Ascending aorta (tissue), 1 donor: ENCODE results near the gene LONP1. TPM values are rescaled to one million over a fixed set of nuclear protein-coding genes. Genes with fewer than 3 reads are reported as not detected.

Experiments
- total RNA-seq: library from RNA; depleted of rRNA; stranded (reverse); fragments of >200 nt; gene quantifications from one replicate; pipeline ENCODE4 v1.1.0, GENCODE V29; 2016

LONP1 gene
- total RNA-seq, 1 donor from 2014 or later = 60.0 TPM

Other genes starting within 250 kb of the LONP1 start
- not detected for gene TINCR, start 152.2 kb downstream of the LONP1 start, total RNA-seq
- gene SAFB2, start 97.4 kb downstream of the LONP1 start, total RNA-seq = 10.7 TPM
- 114 TPM for gene SAFB, start 97.1 kb downstream of the LONP1 start, total RNA-seq
- 75.6 TPM for gene MICOS13, start 39.6 kb downstream of the LONP1 start, total RNA-seq
- 116 TPM for gene HSD11B1L, start 39.1 kb downstream of the LONP1 start, total RNA-seq
- 885 TPM for gene RPL36, start 29.9 kb downstream of the LONP1 start, total RNA-seq
- gene CATSPERD, start 491 bp upstream of the LONP1 start, total RNA-seq = not detected
- 3.5 TPM for gene PRR22, start 64.6 kb upstream of the LONP1 start, total RNA-seq
- 13.1 TPM for gene DUS3L, start 71.0 kb upstream of the LONP1 start, total RNA-seq
- 0.85 TPM for gene NRTN, start 84.9 kb upstream of the LONP1 start, total RNA-seq
- gene FUT6, start 119.6 kb upstream of the LONP1 start, total RNA-seq = not detected
- not detected for gene FUT3, start 131.3 kb upstream of the LONP1 start, total RNA-seq
- gene FUT5, start 150.4 kb upstream of the LONP1 start, total RNA-seq = not detected
- gene NDUFA11, start 183.6 kb upstream of the LONP1 start, total RNA-seq = 205 TPM
- 15.2 TPM for gene VMAC, start 184.7 kb upstream of the LONP1 start, total RNA-seq
- gene CAPS, start 194.1 kb upstream of the LONP1 start, total RNA-seq = 8.1 TPM